Activated CD8-positive, alpha-beta memory T cell treated with anti-CD3 and anti-CD28 coated beads, Interleukin-2, amount 10 ng/mL, durations not matched to agents 7 days and 5 days (primary cell): ENCODE data around the gene RPS6KA2. TPM values are rescaled to one million over a fixed set of nuclear protein-coding genes. Genes with fewer than 3 reads are reported as not detected.

Experiments
- microRNA-seq: library from miRNA; unstranded; fragments of <30 nt; microRNA quantifications from one replicate; pipeline ENCODE4 v1.2.0, GENCODE V29; 2022
- total RNA-seq, 2 experiments: library from RNA; stranded (reverse); gene quantifications; one replicate each; pipeline ENCODE4 v1.2.3, GENCODE V29; 2021

Gene RPS6KA2
- total RNA-seq, 2 experiments from 2014 or later, result 4.5 to 5.4 TPM

Small RNAs within 50 kb of the gene (microRNA-seq; reads per million reads assigned to microRNA genes)
- gene MIR1913, result 1.7 reads per million

Other genes with a start within 250 kb of the RPS6KA2 start
- gene MPC1, start 244.3 kb downstream of the RPS6KA2 start, total RNA-seq, result 10 to 100 TPM; 29.4 to 37.4 TPM
- gene RAMACL, start 40.6 kb downstream of the RPS6KA2 start, total RNA-seq, result under 1 TPM; 0.14 to 0.29 TPM